Neuronal stem cell (in vitro differentiated cells): Measurements from ENCODE around the gene ANP32A.

Experiments
- DNase-seq: peaks from one replicate; pipeline ENCODE4 v3.0.0-alpha.2; 2013; ENCODE audit warnings: low spot score
- H2AFZ ChIP-seq: one replicate; pipeline ENCODE4 v1.6.1; 2013; ENCODE audit warnings: mild to moderate bottlenecking, low read length, inconsistent platforms
- H2AK5ac ChIP-seq: 2 replicates; pipeline ENCODE4 v1.6.1; 2013; ENCODE audit warnings: low read depth, mild to moderate bottlenecking, inconsistent platforms, low read length, moderate library complexity, mixed read lengths
- H2BK120ac ChIP-seq: 2 replicates; pipeline ENCODE4 v1.6.1; 2013; ENCODE audit warnings: low read depth, mild to moderate bottlenecking, inconsistent platforms, low read length, moderate library complexity, mixed read lengths
- H2BK12ac ChIP-seq: one replicate; pipeline ENCODE4 v1.6.1; 2013; ENCODE audit warnings: low read length, inconsistent platforms
- H2BK15ac ChIP-seq: 2 replicates; pipeline ENCODE4 v1.6.1; 2013; ENCODE audit warnings: mild to moderate bottlenecking, low read length, inconsistent platforms, mixed read lengths
- H2BK5ac ChIP-seq: one replicate; pipeline ENCODE4 v1.6.1; 2013; ENCODE audit warnings: inconsistent platforms, mild to moderate bottlenecking, low read length, moderate library complexity
- H3K14ac ChIP-seq: one replicate; pipeline ENCODE4 v1.6.1; 2013; ENCODE audit warnings: low read length, inconsistent platforms
- H3K18ac ChIP-seq: 2 replicates; pipeline ENCODE4 v1.6.1; 2013; ENCODE audit warnings: low read length, inconsistent platforms
- H3K23ac ChIP-seq: 2 replicates; pipeline ENCODE4 v1.6.1; 2013; ENCODE audit warnings: low read depth, mild to moderate bottlenecking, mixed read lengths, low read length, inconsistent platforms; ENCODE audit not compliant: poor library complexity
- H3K27ac ChIP-seq: replicated peaks from 3 replicates; pipeline ENCODE4 v1.5.1; 2013; ENCODE audit warnings: low read length, inconsistent platforms
- H3K27me3 ChIP-seq, 3 experiments: 2 replicates each; pipeline ENCODE4 v1.6.1; 2013; ENCODE audit warnings: low read length in 3 of 3, mild to moderate bottlenecking in 2 of 3, inconsistent platforms in 1 of 3, low read depth in 1 of 3, mixed read lengths in 1 of 3, moderate library complexity in 1 of 3; ENCODE audit not compliant: control insufficient read depth in 3 of 3, insufficient read depth in 3 of 3
- H3K36me3 ChIP-seq, 2 donors: replicated peaks in 1 of 2; 2 replicates each; pipeline ENCODE4 v1.6.1; 2013; ENCODE audit warnings: low read length in 2 of 2; ENCODE audit not compliant: control insufficient read depth in 2 of 2, insufficient read depth in 2 of 2
- H3K4ac ChIP-seq: 2 replicates; pipeline ENCODE4 v1.6.1; 2013; ENCODE audit warnings: inconsistent platforms, mild to moderate bottlenecking, low read length, moderate library complexity
- H3K4me1 ChIP-seq, 2 donors: 1 replicate in 1 of 2; 2 replicates in 1 of 2; pipeline ENCODE4 v1.6.1; 2013; ENCODE audit warnings: low read length in 2 of 2, low read depth in 1 of 2; ENCODE audit not compliant: control insufficient read depth in 2 of 2, insufficient read depth in 1 of 2
- H3K4me2 ChIP-seq: one replicate; pipeline ENCODE4 v1.6.1; 2013; ENCODE audit warnings: mild to moderate bottlenecking, low read length, inconsistent platforms; ENCODE audit not compliant: insufficient read depth, poor library complexity, severe bottlenecking
- H3K4me3 ChIP-seq, 2 donors: 2 replicates each; pipeline ENCODE4 v1.5.1; 2013; ENCODE audit warnings: low read length in 2 of 2, mild to moderate bottlenecking in 2 of 2, inconsistent platforms in 1 of 2, moderate library complexity in 1 of 2
- H3K79me1 ChIP-seq: one replicate; pipeline ENCODE4 v1.6.1; 2013; ENCODE audit warnings: low read depth, mild to moderate bottlenecking, inconsistent platforms, low read length, moderate library complexity
- H3K9ac ChIP-seq: one replicate; pipeline ENCODE4 v1.6.1; 2013; ENCODE audit warnings: mild to moderate bottlenecking, low read depth, low read length, inconsistent platforms; ENCODE audit not compliant: poor library complexity
- H3K9me3 ChIP-seq, 2 donors: replicated peaks in 1 of 2; 2 replicates each; pipeline versions ENCODE3 to v1.6.1; 2013; ENCODE audit warnings: low read length in 2 of 2, mild to moderate bottlenecking in 2 of 2, inconsistent platforms in 1 of 2, low read depth in 1 of 2, mixed read lengths in 1 of 2, moderate library complexity in 1 of 2; ENCODE audit not compliant: control insufficient read depth in 2 of 2, insufficient read depth in 1 of 2
- H4K8ac ChIP-seq: one replicate; pipeline ENCODE4 v1.6.1; 2013; ENCODE audit warnings: low read depth, mild to moderate bottlenecking, inconsistent platforms, low read length, moderate library complexity
- H4K91ac ChIP-seq: one replicate; pipeline ENCODE4 v1.6.1; 2013; ENCODE audit warnings: low read length, low read depth, mild to moderate bottlenecking, inconsistent platforms; ENCODE audit not compliant: poor library complexity
- WGBS, 2 donors: extraction: QIAGEN DNeasy Blood & Tissue Kit; methylation state at CpG; one replicate each; pipeline ENCODE4 v1.1.7; 2013; ENCODE audit warnings: missing lambda C conversion rate in 2 of 2, mixed read lengths in 1 of 2; ENCODE audit not compliant: insufficient read length in 2 of 2, insufficient replicate concordance in 1 of 2; ENCODE audit errors: extremely low coverage in 2 of 2; 5-methylcytosine and 5-hydroxymethylcytosine counted together

Gene ANP32A

GRCh38 chr15:68802373-68802772, 18.3 kb downstream of the ANP32A start:
- Histone ChIP-seq H3K9ac (no peak overlapping the region), H3K36me3 (peaks cover 9 to 82% of the 10 kb centered on the region in 2 donors), H2BK15ac (no peak overlapping the region), H3K4me3 (no peak overlapping the region), H2BK5ac (no peak overlapping the region), H4K8ac (no peak overlapping the region), H2BK120ac (no peak overlapping the region), H3K23ac (no peak overlapping the region), H3K4ac (no peak overlapping the region), H3K27me3 (no peaks in the 10 kb centered on the region), H2AK5ac (no peak overlapping the region), H4K91ac (no peak overlapping the region), H2BK12ac (no peak overlapping the region), H3K18ac (no peak overlapping the region), H3K79me1 (peaks cover 12% of the 10 kb centered on the region), H3K27ac (no peak overlapping the region), H3K9me3 (no peaks in the 10 kb centered on the region), H3K14ac (no peak overlapping the region), H3K4me1 (peaks cover 7 to 17% of the 10 kb centered on the region in 2 donors), H3K4me2 (no peak overlapping the region), H2AFZ (no peak overlapping the region)
- no CpG with 5 or more reads among the region's 8 CpGs for WGBS, 2 donors
- no peak for DNase-seq

- WGBS, 2 donors: no CpG with 5 or more reads among the region's 4 CpGs
- no peak overlapping the region for H3K9ac ChIP-seq
- no peaks in the 10 kb centered on the region for H3K27me3 ChIP-seq
- H2BK15ac ChIP-seq: no peak overlapping the region
- H3K4ac ChIP-seq: no peak overlapping the region
- no peak overlapping the region for H4K8ac ChIP-seq
- H2AFZ ChIP-seq: no peak overlapping the region
- H3K14ac ChIP-seq: no peak overlapping the region
- H3K4me3 ChIP-seq: no peak overlapping the region
- no peak overlapping the region for H4K91ac ChIP-seq
- no peak overlapping the region for H2BK5ac ChIP-seq
- H2AK5ac ChIP-seq: no peak overlapping the region
- no peak overlapping the region for H3K18ac ChIP-seq
- DNase-seq: no peak
- no peak overlapping the region for H3K27ac ChIP-seq
- no peak overlapping the region for H3K4me2 ChIP-seq
- no peak overlapping the region for H2BK12ac ChIP-seq
- peaks cover 11 to 16% of the 10 kb centered on the region in 2 donors for H3K4me1 ChIP-seq
- peaks cover 7 to 83% of the 10 kb centered on the region in 2 donors for H3K36me3 ChIP-seq
- H3K23ac ChIP-seq: no peak overlapping the region
- peaks cover 12% of the 10 kb centered on the region for H3K79me1 ChIP-seq
- no peak overlapping the region for H2BK120ac ChIP-seq
- no peaks in the 10 kb centered on the region for H3K9me3 ChIP-seq
These were observed 19.0 kb downstream of the ANP32A start for GRCh38 chr15:68801572-68802148.

GRCh38 chr15:68800875-68801274, 19.8 kb downstream of the ANP32A start:
- no peak overlapping the region for H3K18ac ChIP-seq
- no peak overlapping the region for H2BK5ac ChIP-seq
- H3K9ac ChIP-seq: no peak overlapping the region
- no peak overlapping the region for H3K4me3 ChIP-seq
- H2BK15ac ChIP-seq: no peak overlapping the region
- H3K27me3 ChIP-seq: no peaks in the 10 kb centered on the region
- H3K4me1 ChIP-seq: peaks cover 16 to 21% of the 10 kb centered on the region in 2 donors
- H3K4ac ChIP-seq: no peak overlapping the region
- no peaks in the 10 kb centered on the region for H3K9me3 ChIP-seq
- no peak overlapping the region for H4K8ac ChIP-seq
- peaks cover 8 to 82% of the 10 kb centered on the region in 2 donors for H3K36me3 ChIP-seq
- H3K79me1 ChIP-seq: peaks cover 12% of the 10 kb centered on the region
- H2AFZ ChIP-seq: no peak overlapping the region
- no peak overlapping the region for H2AK5ac ChIP-seq
- H3K23ac ChIP-seq: no peak overlapping the region
- no peak overlapping the region for H3K4me2 ChIP-seq
- no CpG with 5 or more reads among the region's 1 CpG for WGBS, 2 donors
- H4K91ac ChIP-seq: no peak overlapping the region
- H3K27ac ChIP-seq: no peak overlapping the region
- H2BK12ac ChIP-seq: no peak overlapping the region
- H3K14ac ChIP-seq: no peak overlapping the region
- DNase-seq: no peak
- no peak overlapping the region for H2BK120ac ChIP-seq

- Histone ChIP-seq H3K14ac (no peak overlapping the region), H3K36me3 (peaks cover 4 to 76% of the 10 kb centered on the region in 2 donors), H4K8ac (no peak overlapping the region), H3K4me3 (no peak overlapping the region), H3K18ac (no peak overlapping the region), H3K9ac (no peak overlapping the region), H3K79me1 (peaks cover 10% of the 10 kb centered on the region), H3K4me1 (peaks cover 27 to 36% of the 10 kb centered on the region in 2 donors), H3K4me2 (no peak overlapping the region), H3K27ac (no peak overlapping the region), H3K9me3 (no peaks in the 10 kb centered on the region), H3K23ac (no peak overlapping the region), H2BK12ac (no peak overlapping the region), H2BK5ac (no peak overlapping the region), H2BK15ac (no peak overlapping the region), H4K91ac (no peak overlapping the region), H3K27me3 (no peaks in the 10 kb centered on the region), H2AK5ac (no peak overlapping the region), H2AFZ (no peak overlapping the region), H2BK120ac (no peak overlapping the region), H3K4ac (no peak overlapping the region)
- DNase-seq: no peak
- WGBS, 2 donors: no CpG with 5 or more reads among the region's 9 CpGs
These were observed 22.2 kb downstream of the ANP32A start for GRCh38 chr15:68798346-68799094.
